ENCODE data around the gene RAB4B.
"Not testable (repeated sequence)": the region's sequence is repeated elsewhere in the genome, so short reads cannot be mapped to it uniquely, and the experiment has no call there.

The RAB4B gene

GRCh38 chr19:40777937-40778705 is at the start of gene RAB4B:
Gene RAB4B, plus strand, starts transcription at chr19:40778247. Its CDS starts 129 bp downstream, at chr19:40778376.
- DNase-seq (ENCODE audit: low read depth) = peak; percentile 99

- not testable (repeated sequence) for DNase-seq (ENCODE audit: low read depth)
These were observed 48.0 kb upstream of the RAB4B start for GRCh38 chr19:40730065-40730464.

DNA sequence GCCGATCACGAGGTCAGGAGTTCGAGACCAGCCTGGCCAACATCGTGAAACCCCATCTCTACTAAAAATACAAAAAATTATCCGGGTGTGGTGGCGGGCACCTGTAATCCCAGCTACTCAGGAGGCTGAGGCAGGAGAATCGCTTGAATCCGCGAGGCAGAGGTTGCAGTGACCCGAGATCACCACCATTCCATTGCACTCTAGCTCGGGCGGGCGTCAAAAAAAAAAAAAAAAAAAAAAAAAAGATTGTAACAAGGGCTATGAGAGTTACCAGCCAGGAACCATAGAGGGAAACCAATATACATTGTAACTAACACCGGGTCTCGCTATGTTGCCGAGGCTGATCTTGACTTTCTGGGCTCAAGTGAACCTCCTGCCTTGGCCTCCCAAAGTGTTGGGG is 45.7 kb upstream of the RAB4B start:
- not testable (repeated sequence) for DNase-seq (ENCODE audit: low read depth)

DNA sequence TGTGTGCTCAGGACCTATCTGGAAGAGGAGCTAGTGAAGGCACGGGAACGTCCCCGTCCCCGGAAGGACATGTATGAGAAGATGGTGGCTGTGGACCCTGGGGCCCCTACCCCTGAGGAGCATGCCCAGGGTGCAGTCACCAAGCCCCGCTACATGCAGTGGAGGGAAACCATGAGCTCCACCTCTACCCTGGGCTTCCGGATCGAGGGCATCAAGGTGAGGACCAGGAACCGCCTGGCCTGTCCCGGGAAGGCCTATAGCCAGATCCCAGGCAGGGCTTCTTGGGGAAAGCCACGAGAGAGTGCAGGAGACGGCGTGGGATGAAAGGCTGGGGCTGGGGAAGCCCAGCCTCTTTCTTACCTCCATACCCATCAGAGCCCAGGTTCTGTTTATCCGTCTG is 44.9 kb upstream of the RAB4B start:
- DNase-seq (ENCODE audit: low read depth) = no peak

DNA sequence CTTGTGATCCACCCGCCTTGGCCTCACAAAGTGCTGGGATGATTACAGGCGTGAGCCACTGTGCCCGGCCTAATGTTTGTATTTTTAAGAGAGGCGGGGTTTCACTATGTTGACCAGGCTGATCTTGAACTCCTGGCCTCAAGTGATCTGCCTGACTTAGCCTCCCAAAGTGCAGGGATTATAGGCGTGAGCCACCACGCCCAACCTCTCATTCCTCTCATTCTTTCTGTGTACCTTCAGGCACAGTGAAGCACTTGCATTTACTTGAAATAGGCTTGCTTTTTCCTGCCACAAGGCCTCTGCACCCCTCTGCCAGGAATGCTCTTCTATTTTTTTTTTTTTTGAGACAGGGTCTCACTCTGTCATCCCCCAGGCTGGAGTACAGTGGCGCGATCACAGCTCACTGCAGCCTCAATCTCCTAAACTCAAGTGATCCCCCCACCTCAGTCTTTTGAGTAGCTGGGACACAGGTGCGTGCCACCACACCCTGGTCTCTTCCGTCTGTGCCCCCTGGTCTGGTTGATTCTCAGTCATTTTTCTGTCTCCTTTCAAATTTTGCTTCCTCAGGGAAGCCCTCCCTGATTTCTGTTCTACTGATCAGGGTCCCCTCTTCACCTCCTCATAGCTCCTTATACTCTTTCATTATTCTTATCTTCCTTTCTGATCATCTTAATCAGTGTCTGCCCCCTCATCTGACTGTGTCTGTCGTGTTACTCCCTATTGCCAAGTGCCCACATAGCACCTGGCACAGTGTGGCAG is 42.9 kb upstream of the RAB4B start:
- no peak for DNase-seq (ENCODE audit: low read depth)

DNA sequence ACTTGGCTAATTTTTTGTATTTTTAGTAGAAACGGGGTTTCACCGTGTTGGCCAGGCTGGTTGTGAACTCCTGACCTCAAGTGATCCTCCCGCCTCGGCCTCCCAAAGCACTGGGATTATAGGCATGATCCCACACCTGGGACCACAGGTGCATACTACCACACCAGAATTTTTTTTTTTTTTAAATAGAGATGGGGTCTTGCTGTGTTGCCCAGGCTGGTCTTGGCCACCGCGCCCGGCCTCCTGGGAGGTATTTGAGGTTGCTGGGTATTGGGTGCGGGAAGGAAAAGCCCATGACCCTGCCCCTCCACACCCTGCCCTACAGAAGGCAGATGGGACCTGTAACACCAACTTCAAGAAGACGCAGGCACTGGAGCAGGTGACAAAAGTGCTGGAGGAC is 41.4 kb upstream of the RAB4B start:
- no peak for DNase-seq (ENCODE audit: low read depth)

GRCh38 chr19:40737102-40737644 is 40.9 kb upstream of the RAB4B start:
- DNase-seq (ENCODE audit: low read depth) = no peak

DNA sequence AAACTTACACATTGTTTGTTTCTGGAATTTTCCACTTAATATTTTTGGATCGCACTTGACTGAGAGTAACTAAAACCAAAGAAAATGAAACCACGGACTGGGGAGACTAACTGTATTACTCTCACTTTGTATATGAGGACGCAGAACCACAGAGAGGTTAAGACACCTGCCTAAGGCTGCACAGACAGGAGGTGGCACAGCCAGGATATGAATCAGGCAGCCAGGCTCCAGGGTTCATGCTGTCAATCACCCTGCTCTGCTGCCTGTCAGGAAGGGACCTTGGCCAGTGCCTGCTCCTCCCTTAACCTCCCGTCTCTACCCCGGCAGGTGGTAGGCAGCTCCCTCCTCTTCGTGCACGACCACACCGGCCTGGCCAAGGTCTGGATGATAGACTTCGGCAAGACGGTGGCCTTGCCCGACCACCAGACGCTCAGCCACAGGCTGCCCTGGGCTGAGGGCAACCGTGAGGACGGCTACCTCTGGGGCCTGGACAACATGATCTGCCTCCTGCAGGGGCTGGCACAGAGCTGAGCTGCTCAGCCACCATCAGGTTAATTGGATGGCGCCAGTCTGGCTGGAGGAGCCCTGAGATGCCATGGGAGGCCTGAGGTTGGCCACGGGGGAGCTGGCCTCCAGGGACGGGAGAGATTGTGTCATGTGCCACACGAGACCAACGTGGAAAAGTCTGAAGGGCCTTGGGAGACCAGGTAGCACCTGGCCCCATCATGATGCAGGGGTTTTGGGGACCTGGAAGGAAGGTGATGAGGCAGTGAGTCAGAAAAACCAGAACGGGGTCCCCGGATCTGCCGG is 38.8 kb upstream of the RAB4B start:
- no peak for DNase-seq (ENCODE audit: low read depth)

DNA sequence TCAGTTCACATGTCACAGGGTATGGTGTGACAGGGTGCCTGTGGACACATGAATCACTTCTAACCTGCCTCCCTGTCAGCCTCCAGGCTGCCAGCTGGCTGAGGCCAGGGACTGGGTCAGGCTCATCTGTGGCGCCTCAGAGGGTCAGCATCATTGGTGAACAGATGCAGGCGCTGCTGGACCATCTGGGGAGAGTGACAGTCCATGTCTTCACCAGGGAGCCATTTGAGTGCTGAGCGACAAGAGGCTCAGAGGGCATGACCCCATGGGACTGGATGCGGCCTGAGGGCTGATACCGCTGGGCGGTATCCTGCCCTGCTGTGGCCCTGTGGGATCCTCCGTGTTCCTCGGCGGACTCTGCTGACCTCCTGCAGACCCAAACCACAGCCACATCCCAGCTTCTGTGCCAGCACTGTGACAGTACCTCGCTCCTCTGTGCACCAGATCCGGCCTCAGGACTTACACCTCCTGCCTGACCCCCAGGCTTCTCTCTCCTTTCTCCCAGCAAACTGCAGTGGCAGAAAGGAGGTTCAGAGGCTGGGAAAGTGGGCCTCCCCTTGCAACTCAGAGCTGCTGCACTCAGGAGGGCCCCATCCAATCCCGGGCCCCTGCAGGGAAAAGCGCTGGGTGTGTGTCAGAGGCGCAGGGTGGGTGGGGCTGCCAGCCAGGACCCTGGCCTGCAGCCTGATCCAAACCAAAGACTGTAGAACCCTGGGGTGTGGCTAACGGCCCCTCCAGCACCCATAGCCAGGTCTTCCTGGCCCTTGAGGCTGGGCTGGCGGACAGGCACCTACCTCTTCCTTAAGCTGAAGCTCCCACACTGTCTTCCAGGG is 38.0 kb upstream of the RAB4B start:
- no peak for DNase-seq (ENCODE audit: low read depth)

DNA sequence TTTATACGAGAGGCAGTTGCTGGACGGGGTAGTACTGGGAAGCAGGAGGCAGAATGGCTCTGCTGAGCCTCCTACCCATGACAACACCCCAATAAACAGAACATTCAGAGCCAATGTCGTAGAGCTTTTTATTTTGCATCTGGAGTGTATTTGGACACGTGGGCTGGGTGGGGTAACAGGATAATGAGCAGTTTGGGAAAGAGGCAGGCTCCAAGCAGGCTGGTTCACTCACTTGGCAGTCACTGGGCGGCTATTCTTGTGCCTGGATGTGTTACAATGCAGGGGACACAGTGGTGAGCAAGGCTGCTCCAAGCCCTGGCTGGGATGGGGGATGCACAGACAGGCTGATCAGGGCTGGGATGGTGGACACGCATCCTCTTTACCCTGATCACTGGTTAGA is 37.3 kb upstream of the RAB4B start:
- no peak for DNase-seq (ENCODE audit: low read depth)

DNA sequence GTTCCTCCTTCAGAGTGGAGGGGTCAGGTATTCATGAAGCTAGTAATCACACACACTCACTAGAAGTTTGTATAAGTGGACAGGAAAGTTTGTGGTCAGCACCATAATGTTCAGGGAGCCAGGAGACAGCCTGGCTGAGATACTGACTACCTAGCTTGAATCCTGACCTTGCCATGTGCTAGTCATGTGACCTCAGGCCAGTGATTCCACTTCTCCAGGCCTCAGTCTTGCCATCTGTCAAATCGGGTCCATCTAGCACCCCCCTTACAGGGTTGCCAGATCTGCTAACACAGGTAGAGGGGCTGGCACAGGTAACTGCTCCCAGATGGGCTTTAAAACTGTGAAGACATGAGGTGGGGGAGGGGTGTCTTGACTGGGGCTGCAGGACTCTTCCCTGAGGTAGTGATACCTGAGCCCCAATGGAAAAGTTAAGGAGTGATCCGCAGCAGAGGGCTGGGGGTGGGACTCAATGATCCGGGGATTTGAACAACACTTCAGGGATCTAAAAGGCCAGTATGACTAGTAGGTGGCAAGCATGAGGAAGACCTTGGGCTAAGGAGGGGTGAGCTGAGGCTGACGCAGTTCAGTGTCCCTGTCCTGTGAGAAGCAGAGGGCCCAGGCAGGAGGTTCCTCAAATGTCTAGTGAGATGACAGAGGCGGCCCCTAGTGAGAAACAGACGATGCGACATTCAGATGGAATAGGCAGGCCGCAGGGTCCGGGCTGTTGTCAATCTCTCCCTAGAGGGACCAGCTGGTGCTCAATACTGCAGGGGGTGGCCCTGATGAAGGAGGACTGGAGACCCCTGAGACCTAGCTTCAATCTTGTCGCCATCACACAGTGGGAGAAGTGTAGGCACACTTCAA is 36.3 kb upstream of the RAB4B start:
- no peak for DNase-seq (ENCODE audit: low read depth)

GRCh38 chr19:40742477-40742876 is 35.6 kb upstream of the RAB4B start:
- no peak for DNase-seq (ENCODE audit: low read depth)

DNA sequence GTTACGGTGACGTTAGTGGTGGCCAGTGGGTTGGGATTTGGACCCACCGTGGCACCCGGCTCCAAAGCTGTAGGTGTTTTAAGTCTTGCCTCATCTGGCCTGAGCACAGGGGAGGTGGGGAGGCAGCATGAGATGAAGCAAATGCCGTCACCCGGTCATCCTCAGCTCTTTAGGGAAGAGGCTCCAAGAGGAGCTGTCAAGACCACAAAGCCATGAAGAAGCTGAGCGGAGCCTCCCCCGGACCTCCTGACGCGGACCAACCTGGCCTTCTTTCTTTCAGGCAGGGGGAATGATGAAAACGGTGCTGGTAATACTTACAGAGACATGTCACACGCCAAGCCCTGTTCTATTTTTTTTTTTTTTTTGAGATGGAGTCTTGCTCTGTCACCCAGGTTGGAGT is 35.2 kb upstream of the RAB4B start:
- no peak for DNase-seq (ENCODE audit: low read depth)

GRCh38 chr19:40743926-40744325 is 34.1 kb upstream of the RAB4B start:
- no peak for DNase-seq (ENCODE audit: low read depth)

DNA sequence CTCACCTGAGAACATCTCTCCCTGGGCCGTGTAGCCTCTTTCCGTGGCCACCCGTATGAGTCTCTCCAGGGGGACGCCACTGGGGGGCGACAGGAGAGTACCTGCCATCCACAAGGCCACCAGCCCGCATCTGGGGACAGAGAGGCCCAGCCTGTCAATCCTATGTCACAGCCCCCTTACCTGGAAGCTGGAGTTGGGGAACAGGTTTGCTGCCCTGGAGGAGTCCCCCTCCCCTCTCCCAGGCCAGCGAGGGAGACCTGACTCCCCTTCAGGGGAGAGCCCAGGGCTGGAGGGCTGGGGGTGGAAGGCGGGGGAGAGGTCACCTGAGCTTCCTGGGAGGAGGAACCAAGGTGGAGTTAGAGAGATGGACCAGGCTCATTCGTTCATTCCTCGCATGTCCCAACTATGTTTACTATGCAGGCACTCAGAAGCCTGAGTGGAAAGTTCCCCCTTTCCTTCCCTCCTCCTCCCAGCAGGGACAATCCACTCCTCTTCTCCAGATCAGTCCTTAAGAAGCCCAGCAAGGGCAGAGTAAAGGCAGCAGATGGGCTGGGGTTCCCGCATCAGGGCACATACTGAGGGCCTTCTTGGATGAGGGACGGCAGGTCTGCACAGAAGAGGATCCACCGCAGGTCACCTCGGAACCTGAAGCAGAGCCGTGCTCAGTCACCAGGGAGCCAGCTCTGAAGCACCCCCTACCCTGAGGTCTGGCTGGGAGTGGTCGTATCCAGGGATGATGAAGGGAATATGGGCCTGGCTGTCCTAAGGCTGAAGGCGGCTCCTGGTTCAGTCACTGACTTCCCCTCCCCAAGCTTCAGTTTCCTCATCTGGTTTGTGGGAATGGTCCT is 33.3 kb upstream of the RAB4B start:
- no peak for DNase-seq (ENCODE audit: low read depth)

DNA sequence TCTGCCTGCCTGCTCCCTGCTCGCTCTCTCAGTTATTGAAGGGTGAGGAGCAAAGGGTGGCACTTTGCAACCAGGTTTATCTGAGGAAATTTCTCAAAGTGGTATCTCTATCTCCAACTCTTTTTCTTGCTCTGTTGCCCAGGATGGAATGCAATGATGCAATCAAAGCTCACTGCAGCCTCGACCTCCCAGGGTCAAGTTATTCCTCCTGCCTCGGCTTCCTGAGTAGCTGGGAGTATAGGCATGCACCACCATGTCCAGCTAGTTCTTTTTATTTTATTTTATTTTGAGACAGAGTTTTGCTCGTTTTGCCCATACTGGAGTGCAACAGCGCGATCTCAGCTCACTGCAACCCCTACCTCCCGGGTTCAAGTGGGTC is 32.7 kb upstream of the RAB4B start:
- DNase-seq (ENCODE audit: low read depth) = peak; percentile 24

DNA sequence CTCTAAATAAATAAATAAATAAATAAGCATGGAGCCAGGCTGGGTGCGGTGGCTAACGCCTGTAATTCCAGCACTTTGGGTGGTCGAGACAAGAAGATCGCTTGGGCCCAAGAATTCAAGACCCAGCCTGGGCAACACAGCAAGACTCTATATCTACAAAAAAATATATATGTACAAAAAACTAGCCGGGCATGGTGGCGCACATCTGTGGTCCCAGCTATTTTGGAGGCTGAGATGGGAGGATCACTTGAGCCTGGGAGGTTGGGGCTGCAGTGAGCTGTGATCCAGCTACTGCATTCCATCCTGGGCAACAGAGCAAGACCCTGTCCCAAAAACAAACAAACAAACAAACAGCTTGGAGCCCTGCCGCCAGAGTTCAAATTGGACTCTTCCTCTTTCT is 30.5 kb upstream of the RAB4B start:
- DNase-seq (ENCODE audit: low read depth) = no peak

- DNase-seq (ENCODE audit: low read depth) = peak; percentile 100
These were observed 27.8 kb upstream of the RAB4B start, which contains the start of gene ACTMAP for GRCh38 chr19:40750058-40750873. Gene ACTMAP, minus strand, starts transcription at chr19:40750477. Its CDS starts 674 bp downstream, at chr19:40749803.
